Stimulated activated CD4-positive, alpha-beta T cell treated with anti-CD3 and anti-CD28 coated beads, TNF-alpha, amount 100 ng/mL, for 4 hours (primary cell): ENCODE results near the gene TPP1.

Experiments used
- DNase-seq, 3 experiments: peaks; one replicate each; pipeline ENCODE4 v3.0.0-alpha.2; 2020; ENCODE audit warnings: low read depth in 3 of 3

Gene TPP1

GRCh38 chr11:6587360-6587953 lies 31.8 kb downstream of the TPP1 start:
- no peak for DNase-seq

- DNase-seq = no peak
Measured at GRCh38 chr11:6586434-6587359, 32.5 kb downstream of the TPP1 start.

- no peak for DNase-seq
Measured at GRCh38 chr11:6584528-6584927, 34.7 kb downstream of the TPP1 start.

- no peak for DNase-seq
Measured at GRCh38 chr11:6583584-6583983, 35.6 kb downstream of the TPP1 start.

- DNase-seq = no peak
Measured at GRCh38 chr11:6579681-6580080, 39.5 kb downstream of the TPP1 start.

GRCh38 chr11:6578134-6578533 lies 41.1 kb downstream of the TPP1 start:
- no peak for DNase-seq

GRCh38 chr11:6576471-6577373 lies 42.5 kb downstream of the TPP1 start:
- DNase-seq = no peak

GRCh38 chr11:6574816-6575715 lies 44.2 kb downstream of the TPP1 start:
- no peak for DNase-seq

GRCh38 chr11:6572215-6572614 lies 47.0 kb downstream of the TPP1 start:
- no peak for DNase-seq

- DNase-seq = no peak
Measured at GRCh38 chr11:6571434-6572008, 47.7 kb downstream of the TPP1 start.

GRCh38 chr11:6570691-6571427 lies 48.4 kb downstream of the TPP1 start:
- no peak for DNase-seq

GRCh38 chr11:6569706-6570105 lies 49.5 kb downstream of the TPP1 start:
- DNase-seq = no peak

- no peak for DNase-seq
Measured at GRCh38 chr11:6568191-6568918, 50.9 kb downstream of the TPP1 start.

GRCh38 chr11:6567371-6567745 lies 51.9 kb downstream of the TPP1 start:
- DNase-seq = no peak

GRCh38 chr11:6566704-6567370 lies 52.4 kb downstream of the TPP1 start:
- no peak for DNase-seq

GRCh38 chr11:6565988-6566703 lies 53.1 kb downstream of the TPP1 start:
- DNase-seq = no peak

- DNase-seq = no peak
Measured at GRCh38 chr11:6565325-6565724, 53.9 kb downstream of the TPP1 start.

GRCh38 chr11:6563667-6564066 lies 55.6 kb downstream of the TPP1 start:
- DNase-seq = no peak
